ENCODE measurements around the gene UNC5A. TPM values are rescaled to one million over a fixed set of nuclear protein-coding genes. Genes with fewer than 3 reads are reported as not detected.

UNC5A gene
- total RNA-seq, 4 donors from 2014 or later, result not detected

- TF ChIP-seq POLR2AphosphoS5 (IDR thresholded peaks at IDR 0.05) (no peak), CTCF (IDR thresholded peaks at IDR 0.05) (no peak), EP300 (IDR thresholded peaks at IDR 0.05) (no peak), POLR2A (IDR thresholded peaks at IDR 0.05) (no peak)
Measured at GRCh38 chr5:176769911-176770310, 40.4 kb upstream of the UNC5A start.

GRCh38 chr5:176770431-176770830, 39.9 kb upstream of the UNC5A start:
- Histone ChIP-seq H3K36me3 (no peaks in the 10 kb centered on the region), H3K9me3 (no peaks in the 10 kb centered on the region), H3K27me3 (peaks cover 37% of the 10 kb centered on the region), H3K4me3 (no peak overlapping the region), H3K27ac (no peak overlapping the region), H3K4me1 (no peaks in the 10 kb centered on the region)
- peak; percentile 20 to 65 for DNase-seq (ENCODE audit: low spot score in 2 of 2)
- WGBS, result 91% methylated on average over 8 of the region's 8 CpGs
- TF ChIP-seq POLR2AphosphoS5 (IDR thresholded peaks at IDR 0.05), result no peak
- TF ChIP-seq EP300 (IDR thresholded peaks at IDR 0.05), result no peak
- no peak for TF ChIP-seq CTCF (IDR thresholded peaks at IDR 0.05)
- no peak for TF ChIP-seq POLR2A (IDR thresholded peaks at IDR 0.05)

More at GRCh38 chr5:176769911-176770310, 40.4 kb upstream of the UNC5A start:
- peak; percentile 21 to 34 for DNase-seq (ENCODE audit: low spot score in 2 of 2)
- Histone ChIP-seq H3K4me1 (no peaks in the 10 kb centered on the region), H3K27ac (no peak overlapping the region), H3K27me3 (peaks cover 35% of the 10 kb centered on the region), H3K9me3 (no peaks in the 10 kb centered on the region), H3K36me3 (no peaks in the 10 kb centered on the region), H3K4me3 (no peak overlapping the region)
- WGBS, result 84% methylated on average over 9 of the region's 9 CpGs

GRCh38 chr5:176771102-176771845, 39.1 kb upstream of the UNC5A start:
- H3K4me3 ChIP-seq, result no peak overlapping the region
- H3K4me1 ChIP-seq, result no peaks in the 10 kb centered on the region
- peak; percentile 16 to 44 for DNase-seq (ENCODE audit: low spot score in 2 of 2)
- H3K9me3 ChIP-seq, result no peaks in the 10 kb centered on the region
- peaks cover 43% of the 10 kb centered on the region for H3K27me3 ChIP-seq
- no peak for TF ChIP-seq POLR2AphosphoS5 (IDR thresholded peaks at IDR 0.05)
- no peak for TF ChIP-seq CTCF (IDR thresholded peaks at IDR 0.05)
- no peak for TF ChIP-seq POLR2A (IDR thresholded peaks at IDR 0.05)
- TF ChIP-seq EP300 (IDR thresholded peaks at IDR 0.05), result no peak
- no peak overlapping the region for H3K27ac ChIP-seq
- no peaks in the 10 kb centered on the region for H3K36me3 ChIP-seq
- 86% methylated on average over 8 of the region's 8 CpGs for WGBS

GRCh38 chr5:176772271-176773210, 37.8 kb upstream of the UNC5A start:
- peak; percentile 8 to 50 for DNase-seq (ENCODE audit: low spot score in 2 of 2)
- TF ChIP-seq CTCF (IDR thresholded peaks at IDR 0.05) (no peak), EP300 (IDR thresholded peaks at IDR 0.05) (no peak), POLR2AphosphoS5 (IDR thresholded peaks at IDR 0.05) (no peak), POLR2A (IDR thresholded peaks at IDR 0.05) (no peak)
- H3K36me3 ChIP-seq, result no peaks in the 10 kb centered on the region
- peaks cover 36% of the 10 kb centered on the region for H3K27me3 ChIP-seq
- WGBS, result 73% methylated on average over 13 of the region's 13 CpGs
- no peaks in the 10 kb centered on the region for H3K4me1 ChIP-seq
- H3K4me3 ChIP-seq, result no peak overlapping the region
- no peaks in the 10 kb centered on the region for H3K9me3 ChIP-seq
- no peak overlapping the region for H3K27ac ChIP-seq
